GM19023 (cell line): Measurements from ENCODE around the gene LOXHD1.

ENCODE experiments used
- ATAC-seq: cut with Tn5 transposase; IDR thresholded peaks from one replicate; pipeline ENCODE4 v1.9.1; 2021; ENCODE audit warnings: mild to moderate bottlenecking, moderate library complexity; ENCODE audit not compliant: unreplicated experiment

Gene LOXHD1

GRCh38 chr18:46676182-46676835 is 19.3 kb upstream of the LOXHD1 start:
- no peak for ATAC-seq

- no peak for ATAC-seq
Measured at GRCh38 chr18:46675112-46675511, 18.1 kb upstream of the LOXHD1 start.

GRCh38 chr18:46672062-46672970 is 15.3 kb upstream of the LOXHD1 start:
- ATAC-seq: no peak

- no peak for ATAC-seq
Measured at GRCh38 chr18:46668694-46669093, 11.7 kb upstream of the LOXHD1 start.

GRCh38 chr18:46668135-46668534 is 11.1 kb upstream of the LOXHD1 start:
- no peak for ATAC-seq

GRCh38 chr18:46663539-46663938 is 6.5 kb upstream of the LOXHD1 start:
- ATAC-seq: no peak

- no peak for ATAC-seq
Measured at GRCh38 chr18:46660957-46661749, 4.1 kb upstream of the LOXHD1 start.

- ATAC-seq: no peak
Measured at GRCh38 chr18:46659484-46659883, 2.5 kb upstream of the LOXHD1 start.

GRCh38 chr18:46656326-46657114 is 500 bp downstream of the LOXHD1 start:
- no peak for ATAC-seq

GRCh38 chr18:46652372-46652771 is 4.6 kb downstream of the LOXHD1 start:
- no peak for ATAC-seq

GRCh38 chr18:46650681-46651080 is 6.3 kb downstream of the LOXHD1 start:
- ATAC-seq: no peak

GRCh38 chr18:46649071-46649862 is 7.8 kb downstream of the LOXHD1 start:
- no peak for ATAC-seq

- no peak for ATAC-seq
Measured at GRCh38 chr18:46646468-46646867, 10.6 kb downstream of the LOXHD1 start.

- ATAC-seq: no peak
Measured at GRCh38 chr18:46642561-46642960, 14.5 kb downstream of the LOXHD1 start.

GRCh38 chr18:46641917-46642316 is 15.1 kb downstream of the LOXHD1 start:
- ATAC-seq: no peak

- no peak for ATAC-seq
Measured at GRCh38 chr18:46639386-46639785, 17.6 kb downstream of the LOXHD1 start.

GRCh38 chr18:46636040-46636630 is 20.9 kb downstream of the LOXHD1 start:
- ATAC-seq: no peak

GRCh38 chr18:46632401-46633071 is 24.5 kb downstream of the LOXHD1 start:
- no peak for ATAC-seq

GRCh38 chr18:46630991-46631390 is 26.0 kb downstream of the LOXHD1 start:
- ATAC-seq: no peak
